SK-N-MC (cell line): ENCODE measurements around the gene ZNF79.

ENCODE experiments used
- EZH2 ChIP-seq: fragments of 200-600 bp; sonication (generic); IDR thresholded peaks from one replicate; pipeline ENCODE4 v1.6.1; 2017; ENCODE audit warnings: antibody characterized with exemption
- POLR2AphosphoS5 ChIP-seq: IDR thresholded peaks from 2 replicates; pipeline ENCODE4 v1.6.1; 2012; ENCODE audit warnings: mild to moderate bottlenecking, low read depth, low read length, borderline replicate concordance

GRCh38 chr9:127426756-127427155 lies 2.6 kb downstream of the ZNF79 start:
- TF ChIP-seq EZH2 = no peak
- no peak for TF ChIP-seq POLR2AphosphoS5
